Stimulated activated CD4-positive, alpha-beta T cell treated with anti-CD3 and anti-CD28 coated beads, Interleukin-1b, Interleukin-23, amount 100 ng/mL, for 4 hours (primary cell): ENCODE data around the gene RAB9B.
"Not testable (repeated sequence)": the region's sequence is repeated elsewhere in the genome, so short reads cannot be mapped to it uniquely, and the experiment has no call there.

ENCODE experiments used
- DNase-seq, 2 donors: peaks; one replicate each; pipeline ENCODE4 v3.0.0-alpha.2; 2020; ENCODE audit warnings: low read depth in 2 of 2

The RAB9B gene

GRCh38 chrX:103831803-103832544, at the start of gene RAB9B:
Gene RAB9B, minus strand, starts transcription at chrX:103832257. Its CDS starts 6,473 bp downstream, at chrX:103825784.
- peak; percentile 53 to 60 for DNase-seq

GRCh38 chrX:103879339-103879738, 47.3 kb upstream of the RAB9B start:
- DNase-seq: no peak

- no peak for DNase-seq
Observed at GRCh38 chrX:103878466-103879122, 46.5 kb upstream of the RAB9B start.

- DNase-seq: no peak
Observed at GRCh38 chrX:103877571-103877970, 45.5 kb upstream of the RAB9B start.

GRCh38 chrX:103864886-103865534, 33.0 kb upstream of the RAB9B start:
- DNase-seq: no peak

- no peak for DNase-seq
Observed at GRCh38 chrX:103864149-103864548, 32.1 kb upstream of the RAB9B start.

- DNase-seq: no peak
Observed at GRCh38 chrX:103861200-103861599, 29.1 kb upstream of the RAB9B start.

GRCh38 chrX:103849558-103849957, 17.5 kb upstream of the RAB9B start:
- no peak for DNase-seq

GRCh38 chrX:103847174-103847870, 15.3 kb upstream of the RAB9B start:
- no peak for DNase-seq

- no peak for DNase-seq
Observed at GRCh38 chrX:103846386-103846785, 14.3 kb upstream of the RAB9B start.

- peak; percentile 25 to 30 for DNase-seq
Observed at GRCh38 chrX:103845165-103845653, 13.2 kb upstream of the RAB9B start.

GRCh38 chrX:103839404-103839803, 7.3 kb upstream of the RAB9B start:
- no peak for DNase-seq

GRCh38 chrX:103831342-103831802, 685 bp downstream of the RAB9B start:
- DNase-seq: no peak

GRCh38 chrX:103830848-103831247, 1.2 kb downstream of the RAB9B start:
- DNase-seq: no peak

- DNase-seq: no peak
Observed at GRCh38 chrX:103828529-103828928, 3.5 kb downstream of the RAB9B start.

GRCh38 chrX:103825881-103826280, 6.2 kb downstream of the RAB9B start:
- no peak for DNase-seq

- DNase-seq: no peak
Observed at GRCh38 chrX:103823591-103823990, 8.5 kb downstream of the RAB9B start.

- DNase-seq: not testable (repeated sequence)
Observed at GRCh38 chrX:103820802-103821201, 11.3 kb downstream of the RAB9B start.

GRCh38 chrX:103818842-103819619, 13.0 kb downstream of the RAB9B start:
- DNase-seq: no peak

GRCh38 chrX:103817502-103817901, 14.6 kb downstream of the RAB9B start:
- peak in 1 of 2 donors; percentile 47 for DNase-seq

- not testable (repeated sequence) for DNase-seq
Observed at GRCh38 chrX:103817101-103817500, 15.0 kb downstream of the RAB9B start.
